ENCODE data around the gene HOGA1. TPM values are rescaled to one million over a fixed set of nuclear protein-coding genes. Genes with fewer than 3 reads are reported as not detected.
A peak's percentile ranks its signal among the peaks of the same experiment; 100 is the strongest.

The HOGA1 gene
- total and polyA plus RNA-seq, 7 donors = 0.66 to 12.3 (median 3.4) TPM

GRCh38 chr10:97612386-97612785, 28.2 kb downstream of the HOGA1 start:
- Histone ChIP-seq H3K27ac (peak overlapping the region; percentile 83), H3K4me1 (peaks cover 41% of the 10 kb centered on the region), H3K27me3 (ENCODE audit: insufficient read depth in 3 of 3, low read length in 2 of 3) (no peaks in the 10 kb centered on the region), H3K36me3 (ENCODE audit: insufficient read depth in 1 of 2, low read depth in 1 of 2) (no peaks in the 10 kb centered on the region), H3K9me3 (no peaks in the 10 kb centered on the region), H3K4me3 (no peak overlapping the region)
- TF ChIP-seq CTCF (IDR thresholded peaks at IDR 0.05) = peak; percentile 62
- DNase-seq = no peak
- WGBS, 3 donors = 5 to 13% (median 11%) methylated on average over 2 of the region's 2 CpGs
- intact Hi-C loops (cut with DNase I) = loop anchor here (1.0 to 10.0 kb wide), 4 partner anchors 40 to 208 kb away; partner anchors contain the start of genes ANKRD2 (in 1 of the 2) and RRP12 (in 1 of the 2)
- ATAC-seq = peak; percentile 61 to 88 (median 70)

GRCh38 chr10:97618285-97618684, 34.1 kb downstream of the HOGA1 start:
- intact Hi-C loops (cut with DNase I) = loop anchor here in 1 of 2 donors (10.0 kb wide), 1 partner anchor 213 kb away; the partner anchor contains the start of gene RRP12
- Histone ChIP-seq H3K27ac (no peak overlapping the region), H3K9me3 (no peaks in the 10 kb centered on the region), H3K27me3 (ENCODE audit: insufficient read depth in 3 of 3, low read length in 2 of 3) (no peaks in the 10 kb centered on the region), H3K4me3 (no peak overlapping the region), H3K36me3 (ENCODE audit: insufficient read depth in 1 of 2, low read depth in 1 of 2) (no peaks in the 10 kb centered on the region), H3K4me1 (no peaks in the 10 kb centered on the region)
- DNase-seq (no peak), ATAC-seq (no peak)
- 87 to 97% (median 89%) methylated on average over 4 of the region's 4 CpGs for WGBS, 3 donors
- no peak for TF ChIP-seq CTCF (IDR thresholded peaks at IDR 0.05)

- intact Hi-C loops (cut with DNase I) = loop anchor here in 1 of 2 donors (10.0 kb wide), 1 partner anchor 214 kb away; the partner anchor contains the start of gene RRP12
- no peak for TF ChIP-seq CTCF (IDR thresholded peaks at IDR 0.05)
- DNase-seq (no peak), ATAC-seq (no peak)
- Histone ChIP-seq H3K4me1 (no peaks in the 10 kb centered on the region), H3K27ac (no peak overlapping the region), H3K27me3 (ENCODE audit: insufficient read depth in 3 of 3, low read length in 2 of 3) (no peaks in the 10 kb centered on the region), H3K9me3 (no peaks in the 10 kb centered on the region), H3K36me3 (ENCODE audit: insufficient read depth in 1 of 2, low read depth in 1 of 2) (no peaks in the 10 kb centered on the region), H3K4me3 (no peak overlapping the region)
- WGBS, 3 donors = 95 to 97% (median 95%) methylated on average over 4 of the region's 4 CpGs
These were observed 34.5 kb downstream of the HOGA1 start for GRCh38 chr10:97618733-97619132.

GRCh38 chr10:97623277-97623676, 39.1 kb downstream of the HOGA1 start:
- no peak overlapping the region for H3K27ac ChIP-seq
- no peaks in the 10 kb centered on the region for H3K27me3 ChIP-seq (ENCODE audit: insufficient read depth in 3 of 3, low read length in 2 of 3)
- H3K36me3 ChIP-seq (ENCODE audit: insufficient read depth in 1 of 2, low read depth in 1 of 2) = no peaks in the 10 kb centered on the region
- 95 to 100% (median 95%) methylated on average over 1 of the region's 1 CpG for WGBS, 3 donors
- H3K9me3 ChIP-seq = no peaks in the 10 kb centered on the region
- DNase-seq (no peak), ATAC-seq (no peak)
- TF ChIP-seq CTCF (IDR thresholded peaks at IDR 0.05) = no peak
- intact Hi-C loops (cut with DNase I) = no loop called here
- H3K4me1 ChIP-seq = no peaks in the 10 kb centered on the region
- no peak overlapping the region for H3K4me3 ChIP-seq

GRCh38 chr10:97627731-97628130, 43.5 kb downstream of the HOGA1 start:
- intact Hi-C loops (cut with DNase I) = no loop called here
- no peaks in the 10 kb centered on the region for H3K36me3 ChIP-seq (ENCODE audit: insufficient read depth in 1 of 2, low read depth in 1 of 2)
- H3K4me1 ChIP-seq = peaks cover 4% of the 10 kb centered on the region
- H3K27me3 ChIP-seq (ENCODE audit: insufficient read depth in 3 of 3, low read length in 2 of 3) = no peaks in the 10 kb centered on the region
- DNase-seq = no peak
- H3K4me3 ChIP-seq = no peak overlapping the region
- ATAC-seq = no peak
- no peak for TF ChIP-seq CTCF (IDR thresholded peaks at IDR 0.05)
- H3K27ac ChIP-seq = no peak overlapping the region
- no peaks in the 10 kb centered on the region for H3K9me3 ChIP-seq
- 72 to 86% (median 76%) methylated on average over 4 of the region's 4 CpGs for WGBS, 3 donors

All from psoas muscle (tissue), 8 donors.